AG04449 (cell line): ENCODE data around the gene TEX51.

ENCODE experiments used
- CTCF ChIA-PET: fragments of 350-600 bp; formaldehyde crosslinking; extraction: SDS; loops from one replicate; lab custom pipeline; 2021; ENCODE audit warnings: antibody characterized with exemption; lab: Yijun Ruan, JAX
- POLR2A ChIA-PET: fragments of 400-600, 350-600 bp; formaldehyde crosslinking; extraction: SDS; loops from one replicate; lab custom pipeline; 2020; ENCODE audit warnings: antibody characterized with exemption, inconsistent platforms; lab: Yijun Ruan, JAX
- DNase-seq: peaks from one replicate; pipeline ENCODE4 v3.0.0-alpha.2; 2010; ENCODE audit warnings: low read depth, low spot score
- H3K4me3 ChIP-seq: 2 replicates; pipeline ENCODE4 v1.5.1; 2011; ENCODE audit warnings: low read depth, mild to moderate bottlenecking, control low read depth, low read length
- CTCF ChIP-seq: IDR thresholded peaks from one replicate; pipeline ENCODE4 v1.5.1; 2011; ENCODE audit warnings: mild to moderate bottlenecking, moderate library complexity, low read length, control low read depth, inconsistent platforms; ENCODE audit not compliant: insufficient read depth; ENCODE audit errors: missing control alignments

TEX51 gene

DNA sequence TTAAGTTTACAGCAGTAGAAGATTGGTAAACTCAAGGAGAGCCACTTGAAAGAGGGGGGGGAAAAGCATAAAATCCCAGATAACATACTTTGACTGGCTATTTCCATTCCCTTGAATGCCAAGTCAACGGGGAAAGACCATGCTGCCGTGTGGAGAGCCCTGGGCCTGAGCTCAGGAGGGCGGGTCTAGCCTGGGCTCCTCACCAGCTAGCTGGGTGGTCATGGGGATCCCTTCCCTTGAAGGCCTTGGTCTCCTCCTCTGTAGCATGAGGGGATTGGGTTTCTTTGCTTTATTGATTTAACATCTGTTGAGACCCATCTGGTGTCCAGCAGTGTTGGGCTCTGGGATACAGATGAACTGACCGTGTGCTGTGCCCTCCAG, 35.0 kb downstream of the TEX51 start:
- no peak overlapping the region for H3K4me3 ChIP-seq
- no peak for DNase-seq
- POLR2A ChIA-PET = no interaction called here
- CTCF ChIA-PET = no interaction called here
- TF ChIP-seq CTCF = no peak

DNA sequence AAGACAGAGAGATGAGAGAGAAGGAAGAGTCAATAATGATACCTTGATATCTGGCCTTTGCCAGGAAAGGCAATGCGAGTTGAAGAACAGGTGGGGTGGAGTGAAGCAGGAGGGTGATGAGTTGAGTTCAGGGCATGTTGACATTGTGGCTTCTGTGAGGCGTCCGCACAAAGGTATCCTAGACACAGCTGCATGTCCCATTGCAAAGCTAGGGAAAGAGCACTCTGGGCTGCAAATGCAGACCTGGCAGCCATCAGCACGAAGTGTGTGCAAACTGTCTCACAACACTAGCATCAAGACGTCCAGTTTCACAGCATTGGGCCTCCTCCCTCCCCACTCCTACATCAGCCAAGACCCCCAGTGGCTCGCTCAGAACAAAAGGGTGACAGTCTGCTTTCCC, 36.1 kb downstream of the TEX51 start:
- no peak for TF ChIP-seq CTCF
- CTCF ChIA-PET = no interaction called here
- no peak overlapping the region for H3K4me3 ChIP-seq
- no peak for DNase-seq
- POLR2A ChIA-PET = no interaction called here

GRCh38 chr2:126935774-126936173, 37.1 kb downstream of the TEX51 start:
- POLR2A ChIA-PET = no interaction called here
- no peak for DNase-seq
- CTCF ChIA-PET = no interaction called here
- TF ChIP-seq CTCF = no peak
- H3K4me3 ChIP-seq = no peak overlapping the region

DNA sequence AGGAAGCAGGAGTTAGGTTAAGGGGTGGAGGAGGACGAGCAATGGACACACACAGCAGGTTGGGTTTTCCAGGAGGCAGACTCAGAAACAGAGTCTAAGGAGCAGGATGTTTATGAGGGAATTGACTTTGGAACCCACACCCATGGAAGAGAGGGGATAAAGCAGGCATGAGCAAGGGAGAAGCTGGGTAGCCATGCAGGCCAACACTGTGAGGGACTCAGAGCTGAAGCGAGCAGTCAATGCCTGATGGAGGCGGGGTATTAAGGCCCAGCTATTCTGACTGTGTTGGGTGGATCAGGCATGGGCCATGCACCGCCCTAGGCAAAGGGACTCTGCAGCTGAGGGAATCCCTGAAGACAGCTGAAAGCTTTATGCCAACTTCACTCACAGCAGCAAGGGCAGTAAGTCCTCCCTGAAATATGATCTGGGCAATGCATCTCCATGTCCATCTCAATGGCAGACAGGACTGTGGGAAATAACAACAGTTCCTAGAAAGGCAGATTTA, 37.6 kb downstream of the TEX51 start:
- CTCF ChIA-PET = no interaction called here
- no peak for DNase-seq
- TF ChIP-seq CTCF = no peak
- POLR2A ChIA-PET = no interaction called here
- H3K4me3 ChIP-seq = no peak overlapping the region

GRCh38 chr2:126940331-126940730, 41.6 kb downstream of the TEX51 start:
- ChIA-PET CTCF (no interaction called here), POLR2A (no interaction called here)
- TF ChIP-seq CTCF = no peak
- no peak for DNase-seq
- H3K4me3 ChIP-seq = no peak overlapping the region

GRCh38 chr2:126942427-126943203, 43.9 kb downstream of the TEX51 start:
- DNase-seq = no peak
- TF ChIP-seq CTCF = no peak
- POLR2A ChIA-PET = no interaction called here
- CTCF ChIA-PET = no interaction called here
- H3K4me3 ChIP-seq = no peak overlapping the region
